KMS-11 (cell line): Measurements from ENCODE around the gene UAP1.

Source experiments
- H2AFZ ChIP-seq: fragments of 200-600 bp; sonication (generic); 2 replicates; pipeline ENCODE4 v1.6.1; 2016; ENCODE audit warnings: antibody characterized with exemption, mixed run types, low read depth
- H3K27ac ChIP-seq: fragments of 200-600 bp; sonication (generic); 2 replicates; pipeline ENCODE4 v1.6.1; 2016; ENCODE audit warnings: mild to moderate bottlenecking, mixed run types
- H3K27me3 ChIP-seq: fragments of 200-600 bp; sonication (generic); 2 replicates; pipeline ENCODE4 v1.6.1; 2017; ENCODE audit warnings: mild to moderate bottlenecking, low read depth, mixed run types, moderate library complexity; ENCODE audit not compliant: insufficient read depth
- H3K36me3 ChIP-seq: fragments of 200-600 bp; sonication (generic); 2 replicates; pipeline ENCODE4 v1.6.1; 2017; ENCODE audit warnings: mild to moderate bottlenecking, mixed run types; ENCODE audit not compliant: insufficient read depth
- H3K4me1 ChIP-seq: fragments of 200-600 bp; sonication (generic); 2 replicates; pipeline ENCODE4 v1.6.1; 2016; ENCODE audit warnings: mild to moderate bottlenecking, low read depth, mixed run types; ENCODE audit not compliant: poor library complexity, severe bottlenecking
- H3K4me2 ChIP-seq: fragments of 200-600 bp; sonication (generic); 2 replicates; pipeline ENCODE4 v1.7.0; 2016; ENCODE audit warnings: mild to moderate bottlenecking, mixed run types
- H3K4me3 ChIP-seq: fragments of 200-600 bp; sonication (generic); IDR thresholded peaks from 2 replicates; pipeline ENCODE4 v1.6.1; 2017; ENCODE audit warnings: low read depth, low read length, mixed read lengths; ENCODE audit not compliant: insufficient read depth
- H3K79me2 ChIP-seq: fragments of 200-600 bp; sonication (generic); 2 replicates; pipeline ENCODE4 v1.6.1; 2016; ENCODE audit warnings: low read depth, mixed run types; ENCODE audit not compliant: insufficient read depth
- H3K9ac ChIP-seq: fragments of 200-600 bp; sonication (generic); 2 replicates; pipeline ENCODE4 v1.6.1; 2016; ENCODE audit warnings: mild to moderate bottlenecking, mixed run types
- H4K20me1 ChIP-seq: fragments of 200-600 bp; sonication (generic); 2 replicates; pipeline ENCODE4 v1.6.1; 2016; ENCODE audit warnings: mild to moderate bottlenecking, mixed run types; ENCODE audit not compliant: insufficient read depth
- TF ChIP-seq, protein P1 (sequence below): fragments of 200-600 bp; sonication (generic); conservative IDR thresholded peaks from 2 replicates; pipeline ENCODE4 v1.6.1; 2017; ENCODE audit warnings: low read depth, mild to moderate bottlenecking, antibody characterized with exemption, low read length, moderate library complexity, mixed read lengths

The UAP1 gene

DNA sequence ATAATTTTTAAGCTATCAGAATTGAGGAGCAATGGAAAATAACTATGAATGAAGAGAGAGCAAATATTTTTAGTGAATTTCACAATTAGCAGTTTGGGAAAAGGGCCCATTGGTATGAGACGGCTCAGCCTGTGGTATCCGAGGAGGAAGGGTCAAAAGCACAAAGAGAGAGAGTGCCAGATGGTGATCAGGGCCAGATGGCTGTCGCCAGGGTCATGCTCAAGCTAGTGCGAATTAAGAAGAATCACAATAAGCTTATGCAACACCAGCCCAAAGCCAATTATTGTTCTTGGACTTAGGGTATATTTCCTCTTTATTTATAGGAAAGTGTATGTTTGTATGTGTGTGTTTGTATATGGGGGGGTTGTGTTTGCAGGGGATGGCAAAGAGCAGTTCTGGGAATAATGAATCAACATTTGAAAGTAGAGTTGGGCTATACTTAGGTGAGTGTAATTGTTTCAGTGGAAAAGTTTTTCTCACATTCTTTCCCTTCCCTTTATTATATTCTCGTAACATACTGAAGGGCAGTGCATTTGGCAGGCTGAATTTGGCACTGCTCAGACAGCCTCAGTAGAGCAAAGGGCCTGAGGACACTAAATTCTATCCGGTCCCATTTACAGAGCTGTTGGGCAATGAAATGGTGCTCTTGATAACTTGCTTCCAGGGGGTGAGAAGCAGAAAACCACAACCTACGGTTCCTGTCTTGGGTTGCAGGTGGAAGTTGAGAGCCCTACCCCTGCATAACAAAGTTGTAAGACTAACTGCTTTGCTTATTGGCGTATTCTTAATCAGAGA lies 51.3 kb downstream of the UAP1 start:
- no peaks in the 10 kb centered on the region for H3K27me3 ChIP-seq
- peak overlapping the region; percentile 4; the same call in 1 of the 2 replicates for H3K27ac ChIP-seq
- TF ChIP-seq, protein P1, sequence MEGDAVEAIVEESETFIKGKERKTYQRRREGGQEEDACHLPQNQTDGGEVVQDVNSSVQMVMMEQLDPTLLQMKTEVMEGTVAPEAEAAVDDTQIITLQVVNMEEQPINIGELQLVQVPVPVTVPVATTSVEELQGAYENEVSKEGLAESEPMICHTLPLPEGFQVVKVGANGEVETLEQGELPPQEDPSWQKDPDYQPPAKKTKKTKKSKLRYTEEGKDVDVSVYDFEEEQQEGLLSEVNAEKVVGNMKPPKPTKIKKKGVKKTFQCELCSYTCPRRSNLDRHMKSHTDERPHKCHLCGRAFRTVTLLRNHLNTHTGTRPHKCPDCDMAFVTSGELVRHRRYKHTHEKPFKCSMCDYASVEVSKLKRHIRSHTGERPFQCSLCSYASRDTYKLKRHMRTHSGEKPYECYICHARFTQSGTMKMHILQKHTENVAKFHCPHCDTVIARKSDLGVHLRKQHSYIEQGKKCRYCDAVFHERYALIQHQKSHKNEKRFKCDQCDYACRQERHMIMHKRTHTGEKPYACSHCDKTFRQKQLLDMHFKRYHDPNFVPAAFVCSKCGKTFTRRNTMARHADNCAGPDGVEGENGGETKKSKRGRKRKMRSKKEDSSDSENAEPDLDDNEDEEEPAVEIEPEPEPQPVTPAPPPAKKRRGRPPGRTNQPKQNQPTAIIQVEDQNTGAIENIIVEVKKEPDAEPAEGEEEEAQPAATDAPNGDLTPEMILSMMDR, result no peak
- H3K9ac ChIP-seq, result no peak overlapping the region
- peak overlapping the region; percentile 41 for H3K4me2 ChIP-seq
- H3K79me2 ChIP-seq, result no peaks in the 10 kb centered on the region
- no peaks in the 10 kb centered on the region for H4K20me1 ChIP-seq
- no peak overlapping the region for H3K4me3 ChIP-seq
- no peak overlapping the region for H2AFZ ChIP-seq
- no peaks in the 10 kb centered on the region for H3K36me3 ChIP-seq
- H3K4me1 ChIP-seq, result peaks cover 27% of the 10 kb centered on the region

DNA sequence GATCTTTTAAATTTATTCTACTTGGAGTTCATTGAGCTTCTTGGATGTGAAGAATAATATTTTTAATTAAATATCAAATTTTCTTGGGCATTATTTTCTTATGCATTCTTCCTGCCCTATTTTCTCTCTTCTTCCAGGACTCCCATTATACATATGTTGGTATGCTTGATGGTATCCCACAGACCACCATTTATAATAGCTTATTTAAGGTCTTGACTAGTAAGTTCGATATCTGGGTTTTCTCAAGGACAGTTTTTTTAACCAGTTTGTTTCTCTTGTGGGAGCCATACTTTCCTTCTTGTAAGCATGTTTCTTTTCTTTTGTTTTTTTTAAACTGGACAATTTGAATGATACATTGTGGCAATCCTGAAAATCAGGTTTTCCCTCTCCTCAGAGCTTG lies 55.3 kb downstream of the UAP1 start:
- no peak overlapping the region for H3K9ac ChIP-seq
- H4K20me1 ChIP-seq, result no peaks in the 10 kb centered on the region
- TF ChIP-seq, protein P1, result no peak
- no peaks in the 10 kb centered on the region for H3K36me3 ChIP-seq
- no peaks in the 10 kb centered on the region for H3K27me3 ChIP-seq
- peak overlapping the region; percentile 52 for H3K4me3 ChIP-seq
- H2AFZ ChIP-seq, result no peak overlapping the region
- no peak overlapping the region for H3K27ac ChIP-seq
- H3K4me1 ChIP-seq, result peaks cover 22% of the 10 kb centered on the region
- H3K4me2 ChIP-seq, result no peak overlapping the region
- H3K79me2 ChIP-seq, result no peaks in the 10 kb centered on the region

DNA sequence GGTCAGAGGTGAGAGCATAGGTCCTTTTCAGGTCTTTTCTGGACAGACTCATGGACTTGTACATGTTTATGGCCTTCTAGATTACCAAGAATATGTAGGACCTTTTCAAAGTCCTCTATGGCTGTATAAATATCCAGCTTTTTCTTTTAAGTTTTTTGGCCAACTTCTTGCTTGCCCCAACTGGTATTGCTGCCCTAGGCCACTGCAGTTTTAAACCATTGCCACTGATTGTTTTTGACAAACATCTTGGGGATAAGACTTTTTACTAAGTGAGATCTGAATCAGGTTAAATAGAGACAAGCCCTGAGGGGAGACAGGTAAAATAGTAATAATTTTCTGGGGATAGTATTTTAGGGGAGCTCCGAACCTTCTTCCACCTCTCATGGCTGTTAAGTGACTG lies 56.0 kb downstream of the UAP1 start:
- Histone ChIP-seq H3K4me2 (no peak overlapping the region), H2AFZ (no peak overlapping the region), H3K79me2 (no peaks in the 10 kb centered on the region), H3K4me3 (peak overlapping the region; percentile 52), H3K36me3 (no peaks in the 10 kb centered on the region), H3K27me3 (no peaks in the 10 kb centered on the region), H4K20me1 (no peaks in the 10 kb centered on the region), H3K27ac (no peak overlapping the region), H3K9ac (no peak overlapping the region), H3K4me1 (peaks cover 15% of the 10 kb centered on the region)
- TF ChIP-seq, protein P1, result no peak

DNA sequence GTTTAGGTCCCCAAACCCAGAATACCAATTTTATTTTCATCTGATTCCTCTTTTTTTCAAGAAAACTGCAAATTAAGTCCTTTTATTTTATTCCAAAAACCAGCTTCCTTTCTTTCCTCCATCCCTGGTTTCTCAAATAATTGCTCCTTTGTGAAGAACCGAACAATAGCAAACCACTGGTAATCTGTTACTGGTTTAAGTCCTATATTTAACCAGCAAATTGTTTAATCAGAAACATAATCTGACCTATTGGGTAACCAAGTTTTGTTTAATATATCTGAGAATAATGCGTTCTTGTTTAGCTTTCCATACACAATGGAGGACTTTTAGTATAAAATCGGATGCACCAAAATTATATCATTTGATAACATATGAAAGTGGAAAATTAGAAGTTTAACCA lies 57.6 kb downstream of the UAP1 start:
- no peaks in the 10 kb centered on the region for H3K79me2 ChIP-seq
- H2AFZ ChIP-seq, result no peak overlapping the region
- no peak overlapping the region for H3K9ac ChIP-seq
- no peak overlapping the region for H3K4me2 ChIP-seq
- no peak overlapping the region for H3K27ac ChIP-seq
- no peaks in the 10 kb centered on the region for H3K36me3 ChIP-seq
- TF ChIP-seq, protein P1, result no peak
- H4K20me1 ChIP-seq, result no peaks in the 10 kb centered on the region
- no peaks in the 10 kb centered on the region for H3K4me1 ChIP-seq
- H3K4me3 ChIP-seq, result no peak overlapping the region
- no peaks in the 10 kb centered on the region for H3K27me3 ChIP-seq
